ENCODE data around the gene STK32A.

DNA sequence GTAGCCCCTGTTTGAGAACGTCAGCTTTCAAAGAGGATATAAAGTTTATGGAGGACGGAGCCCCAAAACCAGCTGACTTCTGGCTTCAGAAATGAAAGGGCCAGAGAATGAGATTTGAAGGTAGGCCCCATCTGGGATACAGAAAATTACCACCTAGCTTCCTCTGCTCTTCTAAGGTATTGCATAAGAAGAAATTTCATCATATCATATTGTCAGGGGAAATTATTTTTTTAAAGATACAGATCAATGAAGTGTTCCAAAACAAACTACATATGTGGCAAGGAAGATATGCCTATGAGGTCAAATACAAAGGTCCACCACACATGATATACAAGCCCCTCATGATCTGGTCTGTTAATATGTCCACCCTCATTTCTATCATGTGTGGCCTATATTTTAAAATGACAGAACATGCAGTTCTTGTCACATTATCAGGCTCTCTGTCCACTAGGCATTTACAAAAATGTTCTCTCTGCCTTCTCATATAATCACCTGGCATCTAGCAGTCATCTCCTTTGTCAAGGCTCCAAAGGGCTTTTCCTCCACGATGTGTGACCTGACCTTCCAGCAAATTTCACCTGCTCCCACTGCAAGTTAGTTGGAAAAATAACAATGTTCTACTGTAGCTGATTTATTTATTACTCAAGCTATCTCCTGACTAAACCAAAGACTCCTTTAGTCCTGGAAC lies 192.0 kb downstream of the STK32A start:
- TF ChIP-seq ZNF274 (IDR thresholded peaks at IDR 0.05; ENCODE audit: low read depth, low read length) (no peak), YY1 (IDR thresholded peaks at IDR 0.05; ENCODE audit: insufficient read depth, insufficient read length) (no peak)
